Left lung (tissue), 10 donors: Measurements from ENCODE around the gene CUEDC1. TPM values are rescaled to one million over a fixed set of nuclear protein-coding genes. Genes with fewer than 3 reads are reported as not detected.

Experiments used
- ATAC-seq: fragments of 200-7000 bp; cut with Tn5 transposase; one replicate; pipeline ENCODE4 v1.9.1; 2020; ENCODE audit warnings: moderate library complexity
- DNase-seq, 4 donors: peaks; one replicate each; pipeline ENCODE4 v3.0.0-alpha.2; 2013 to 2020
- H3K27ac ChIP-seq, 2 donors: fragments of 200-600 bp; sonication (generic) in 1 of 2; one replicate each; pipeline versions ENCODE4 v1.5.0 to v1.8.0; 2020 to 2021
- H3K27me3 ChIP-seq, 2 donors: fragments of 200-600 bp; sonication (generic) in 1 of 2; one replicate each; pipeline versions ENCODE4 v1.5.0 to v1.8.0; 2020 to 2021
- H3K36me3 ChIP-seq, 2 donors: fragments of 200-600 bp; sonication (generic) in 1 of 2; one replicate each; pipeline versions ENCODE4 v1.5.0 to v1.8.0; 2020 to 2021
- H3K4me1 ChIP-seq, 2 donors: fragments of 200-600 bp; one replicate each; pipeline ENCODE4 v1.8.0; 2021
- H3K4me3 ChIP-seq, 2 donors: fragments of 200-600 bp; sonication (generic) in 1 of 2; one replicate each; pipeline versions ENCODE4 v1.5.0 to v1.8.0; 2020 to 2021; ENCODE audit warnings: mild to moderate bottlenecking in 1 of 2
- H3K9me3 ChIP-seq, 2 donors: fragments of 200-600 bp; sonication (generic) in 1 of 2; one replicate each; pipeline versions ENCODE4 v1.5.0 to v1.8.0; 2020 to 2021
- intact Hi-C, 2 donors: fragments of 100-400 bp; cut with DNase I; formaldehyde crosslinking; loops; one replicate each; pipeline versions ENCODE4 v1.11.2 to v1.14.2; 2022
- polyA plus RNA-seq, 6 donors: library from polyadenylated mRNA; unstranded; fragments of 120-200 nt; gene quantifications; one replicate each; pipeline ENCODE4 v1.2.1, GENCODE V29; 2013; ENCODE audit not compliant: insufficient read length in 6 of 6
- total RNA-seq, 2 donors: library from RNA; stranded (reverse); fragmentation: NEBNext Ultra II Directional; extraction: Animal tissue kit (Norgen Biotek cat#: 25700); gene quantifications; one replicate each; pipeline ENCODE4 v1.2.1, GENCODE V29; 2021
- TF ChIP-seq, protein P1 (sequence below), 2 donors: fragments of 200-600 bp; sonication (generic) in 1 of 2; IDR thresholded peaks; one replicate each; pipeline versions ENCODE4 v1.5.0 to v1.8.0; 2021; ENCODE audit warnings: antibody characterized with exemption in 2 of 2
- donor health status: DM: no; HTN: yes; CAD: no.
- donor health status: DM: no; HTN: no; CAD: no.

CUEDC1 gene
- total and polyA plus RNA-seq, 8 donors = 38.2 to 47.7 (median 42.6) TPM

GRCh38 chr17:57870283-57870635, 85.0 kb downstream of the CUEDC1 start:
- Histone ChIP-seq H3K36me3 (peaks cover 0 to 44% of the 10 kb centered on the region in 2 donors), H3K27ac (no peak overlapping the region), H3K4me1 (peaks cover 38 to 58% of the 10 kb centered on the region in 2 donors), H3K27me3 (peaks cover 0 to 5% of the 10 kb centered on the region in 2 donors), H3K4me3 (no peak overlapping the region), H3K9me3 (no peaks in the 10 kb centered on the region)
- DNase-seq (no peak), ATAC-seq (no peak)
- intact Hi-C loops = no loop called here
- TF ChIP-seq, protein P1, sequence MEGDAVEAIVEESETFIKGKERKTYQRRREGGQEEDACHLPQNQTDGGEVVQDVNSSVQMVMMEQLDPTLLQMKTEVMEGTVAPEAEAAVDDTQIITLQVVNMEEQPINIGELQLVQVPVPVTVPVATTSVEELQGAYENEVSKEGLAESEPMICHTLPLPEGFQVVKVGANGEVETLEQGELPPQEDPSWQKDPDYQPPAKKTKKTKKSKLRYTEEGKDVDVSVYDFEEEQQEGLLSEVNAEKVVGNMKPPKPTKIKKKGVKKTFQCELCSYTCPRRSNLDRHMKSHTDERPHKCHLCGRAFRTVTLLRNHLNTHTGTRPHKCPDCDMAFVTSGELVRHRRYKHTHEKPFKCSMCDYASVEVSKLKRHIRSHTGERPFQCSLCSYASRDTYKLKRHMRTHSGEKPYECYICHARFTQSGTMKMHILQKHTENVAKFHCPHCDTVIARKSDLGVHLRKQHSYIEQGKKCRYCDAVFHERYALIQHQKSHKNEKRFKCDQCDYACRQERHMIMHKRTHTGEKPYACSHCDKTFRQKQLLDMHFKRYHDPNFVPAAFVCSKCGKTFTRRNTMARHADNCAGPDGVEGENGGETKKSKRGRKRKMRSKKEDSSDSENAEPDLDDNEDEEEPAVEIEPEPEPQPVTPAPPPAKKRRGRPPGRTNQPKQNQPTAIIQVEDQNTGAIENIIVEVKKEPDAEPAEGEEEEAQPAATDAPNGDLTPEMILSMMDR (IDR thresholded peaks at IDR 0.05) = no peak

GRCh38 chr17:57869617-57870282, 85.5 kb downstream of the CUEDC1 start:
- intact Hi-C loops = loop anchor here (5.0 to 10.0 kb wide), 2 partner anchors 123 to 125 kb away; no protein-coding TSS in a partner anchor
- TF ChIP-seq, protein P1 (IDR thresholded peaks at IDR 0.05) = no peak
- DNase-seq = no peak
- Histone ChIP-seq H3K9me3 (no peaks in the 10 kb centered on the region), H3K27ac (no peak overlapping the region), H3K4me3 (no peak overlapping the region), H3K36me3 (peaks cover 0 to 44% of the 10 kb centered on the region in 2 donors), H3K4me1 (peaks cover 32 to 53% of the 10 kb centered on the region in 2 donors), H3K27me3 (peaks cover 0 to 5% of the 10 kb centered on the region in 2 donors)
- no peak for ATAC-seq

GRCh38 chr17:57868910-57869616, 86.1 kb downstream of the CUEDC1 start:
- peaks cover 0 to under 1% of the 10 kb centered on the region in 2 donors for H3K27me3 ChIP-seq
- no peak overlapping the region for H3K4me3 ChIP-seq
- intact Hi-C loops = loop anchor here (5.0 to 10.0 kb wide), 2 partner anchors 123 to 126 kb away; no protein-coding TSS in a partner anchor
- peaks cover 26 to 46% of the 10 kb centered on the region in 2 donors for H3K4me1 ChIP-seq
- TF ChIP-seq, protein P1 (IDR thresholded peaks at IDR 0.05) = no peak
- peak overlapping the region; percentile 34 to 83 for H3K27ac ChIP-seq
- DNase-seq = no peak
- no peaks in the 10 kb centered on the region for H3K9me3 ChIP-seq
- H3K36me3 ChIP-seq = peaks cover 0 to 44% of the 10 kb centered on the region in 2 donors
- no peak for ATAC-seq

- DNase-seq (peak in 1 of 4 donors; percentile 73), ATAC-seq (peak; percentile 74)
- peak overlapping the region; percentile 34 to 83 for H3K27ac ChIP-seq
- intact Hi-C loops = loop anchor here (5.0 to 10.0 kb wide), 2 partner anchors 124 to 127 kb away; no protein-coding TSS in a partner anchor
- TF ChIP-seq, protein P1 (IDR thresholded peaks at IDR 0.05) = peak in 1 of 2 donors; percentile 30
- H3K27me3 ChIP-seq = no peaks in the 10 kb centered on the region
- no peaks in the 10 kb centered on the region for H3K9me3 ChIP-seq
- peaks cover 0 to 42% of the 10 kb centered on the region in 2 donors for H3K36me3 ChIP-seq
- H3K4me3 ChIP-seq = no peak overlapping the region
- H3K4me1 ChIP-seq = peaks cover 21 to 38% of the 10 kb centered on the region in 2 donors
Measured at GRCh38 chr17:57868007-57868909, 87.0 kb downstream of the CUEDC1 start.
